ENCODE measurements around the gene ADARB2.

The ADARB2 gene

DNA sequence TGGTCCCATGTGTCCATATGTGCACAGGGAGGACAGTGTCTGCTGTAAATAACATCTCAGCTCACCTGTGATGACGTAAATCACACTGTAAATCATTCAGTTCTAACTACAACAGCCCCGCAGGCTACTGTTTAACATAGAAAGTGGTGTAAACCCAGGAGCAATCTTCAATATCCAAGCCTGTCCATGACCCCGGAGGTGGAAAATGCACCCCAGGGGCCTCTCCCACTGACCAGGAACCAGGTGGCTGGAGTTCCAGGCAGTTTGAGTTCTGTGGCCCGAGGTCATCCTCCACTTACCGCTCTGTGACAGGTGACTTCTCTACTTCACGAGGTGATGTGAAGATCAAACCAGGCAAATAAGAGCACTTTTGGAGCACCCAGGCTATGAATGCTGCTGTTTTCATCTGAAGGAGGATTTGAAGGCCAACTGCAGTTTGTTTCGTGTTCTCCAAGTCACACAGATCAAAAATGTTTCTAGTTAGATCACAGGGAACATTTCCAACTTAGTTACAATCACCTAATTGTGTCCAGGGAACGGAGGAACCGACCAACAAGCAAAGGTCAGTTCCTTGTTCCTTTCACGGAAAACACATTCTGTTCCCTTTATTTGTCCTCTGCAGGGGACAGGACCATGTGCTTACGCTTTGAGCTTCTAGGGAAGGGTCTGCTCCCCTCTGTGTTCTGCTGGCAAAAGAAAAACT, 549.3 kb downstream of the ADARB2 start:
- no peak for DNase-seq (ENCODE audit: low read depth)

DNA sequence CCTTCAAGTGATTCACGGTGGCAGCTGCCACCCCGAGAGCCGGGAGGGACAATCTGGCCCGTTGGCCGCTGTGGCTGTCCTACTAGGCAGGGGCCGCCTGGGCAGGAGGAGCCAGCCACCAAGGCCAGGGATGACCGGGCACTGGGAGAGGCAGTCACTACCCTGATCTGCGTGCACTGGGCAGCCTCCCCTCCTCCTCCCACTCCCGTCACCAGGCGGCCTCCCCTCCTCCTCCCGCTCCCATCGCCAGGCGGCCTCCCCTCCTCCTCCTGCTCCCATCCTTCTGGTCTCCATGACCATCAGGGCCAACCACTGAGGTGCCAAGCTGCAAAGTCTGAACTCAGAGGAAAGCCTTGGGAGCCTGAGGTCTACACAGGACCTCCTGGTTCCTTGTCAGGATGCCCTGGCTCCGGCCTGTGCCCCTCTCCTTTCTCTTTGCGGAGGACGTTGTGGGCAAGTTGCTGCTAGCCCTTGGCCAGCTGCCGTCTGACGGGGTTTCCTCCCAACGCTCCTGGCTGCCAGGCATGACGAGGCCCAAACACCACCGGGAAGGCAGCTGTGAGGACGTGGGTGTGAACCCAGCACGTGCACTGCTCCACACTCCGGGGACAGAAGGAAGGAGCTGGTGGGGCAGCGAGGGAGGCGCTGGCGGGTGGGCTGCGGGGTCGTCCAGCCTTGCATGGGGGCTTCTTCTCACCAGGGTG, 550.0 kb downstream of the ADARB2 start:
- no peak for DNase-seq (ENCODE audit: low read depth)

DNA sequence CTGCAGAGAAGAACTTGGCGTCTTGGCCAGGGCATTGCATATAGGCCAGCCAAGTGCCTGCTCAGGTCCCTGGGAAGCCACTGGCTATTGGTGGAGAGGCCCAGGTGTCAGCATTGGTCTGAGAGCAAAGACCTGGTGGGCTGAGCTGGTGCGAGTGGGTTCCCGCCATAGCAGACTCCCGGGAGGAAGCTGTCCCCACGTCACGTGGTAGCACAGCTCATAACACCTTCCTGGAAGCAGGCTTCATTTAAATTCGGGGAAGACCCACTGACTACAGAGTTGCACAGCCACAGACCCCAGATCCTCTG, 550.7 kb downstream of the ADARB2 start:
- DNase-seq (ENCODE audit: low read depth) = no peak

DNA sequence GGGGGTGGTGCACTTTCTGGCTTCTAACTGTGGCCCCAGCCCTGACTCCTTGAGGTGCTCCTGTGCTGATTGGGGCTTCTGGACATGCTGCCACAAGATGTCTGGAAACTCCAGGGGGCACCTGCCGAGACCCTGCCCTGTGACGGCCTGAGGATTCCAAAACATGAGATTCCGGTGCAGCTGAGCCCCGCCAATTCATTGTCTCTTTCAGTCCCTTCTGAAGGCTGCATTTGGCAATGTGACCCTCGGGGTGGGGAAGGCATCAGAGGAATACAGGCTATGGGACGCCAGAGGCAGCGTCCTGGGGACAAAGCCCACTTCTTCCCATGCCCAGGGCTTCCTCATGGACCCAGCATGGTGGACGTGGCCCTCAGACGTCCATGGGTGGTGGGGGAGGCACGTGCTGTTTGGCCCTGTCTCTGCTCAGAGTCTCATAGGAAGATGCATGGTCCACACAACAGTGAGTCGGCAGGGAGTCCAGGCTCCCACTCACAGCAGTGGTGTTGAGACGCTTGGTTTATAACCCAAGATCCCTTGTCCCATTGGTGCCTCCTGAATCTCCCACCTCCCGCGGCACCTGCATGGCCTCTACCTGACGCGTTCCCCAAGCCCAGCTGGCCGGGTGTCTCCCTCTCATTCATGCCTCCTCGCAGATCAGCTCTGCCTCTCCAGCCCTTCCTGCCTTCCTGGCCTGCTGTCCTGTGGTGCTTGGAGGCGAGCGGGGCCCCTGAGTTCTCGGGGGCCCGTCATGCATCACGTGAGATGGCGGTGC, 551.2 kb downstream of the ADARB2 start:
- DNase-seq (ENCODE audit: low read depth) = no peak

DNA sequence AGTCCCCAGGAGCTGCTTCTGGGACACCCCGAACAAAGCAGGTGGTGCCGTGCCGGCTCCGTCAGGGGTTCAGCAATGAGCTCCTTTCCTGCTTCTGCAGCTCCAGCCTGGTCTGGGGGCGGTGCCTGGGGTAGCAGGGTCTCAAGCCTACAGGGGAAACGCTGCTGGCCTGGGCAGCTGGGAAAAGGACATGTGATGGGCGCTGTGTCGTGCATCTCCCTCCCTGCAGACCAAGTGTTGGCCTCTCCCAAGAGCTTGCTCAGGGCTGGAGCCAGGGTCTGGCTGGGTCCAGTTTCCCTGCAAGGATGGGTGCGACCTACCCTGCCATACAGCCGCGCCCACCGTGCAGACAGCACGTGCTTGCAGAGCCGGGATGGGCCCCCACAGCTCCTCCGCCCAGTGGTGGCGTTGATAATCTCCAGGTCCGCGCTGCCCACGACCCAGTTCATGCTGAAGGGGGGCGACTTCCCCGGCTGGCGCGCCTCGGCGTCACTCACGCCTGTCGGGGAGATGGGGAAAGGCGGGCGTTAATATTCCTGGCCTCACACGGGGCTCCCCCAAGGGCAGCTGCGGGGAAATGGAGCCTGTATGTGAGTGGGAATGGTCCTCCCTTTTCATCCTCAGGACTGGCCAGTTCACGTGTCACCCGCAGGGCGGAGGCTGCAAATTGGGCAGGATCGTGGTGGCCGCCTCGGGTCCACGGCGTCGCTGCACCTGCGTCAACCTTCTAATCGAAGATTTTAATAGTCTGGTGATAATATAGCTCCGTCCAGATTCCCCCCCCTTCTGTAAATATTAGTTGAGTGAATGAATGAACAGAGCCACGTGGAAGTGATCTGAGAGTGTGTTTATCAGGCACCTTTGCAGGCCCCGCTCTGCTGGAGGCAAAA, 552.5 kb downstream of the ADARB2 start:
- no peak for DNase-seq (ENCODE audit: low read depth)

DNA sequence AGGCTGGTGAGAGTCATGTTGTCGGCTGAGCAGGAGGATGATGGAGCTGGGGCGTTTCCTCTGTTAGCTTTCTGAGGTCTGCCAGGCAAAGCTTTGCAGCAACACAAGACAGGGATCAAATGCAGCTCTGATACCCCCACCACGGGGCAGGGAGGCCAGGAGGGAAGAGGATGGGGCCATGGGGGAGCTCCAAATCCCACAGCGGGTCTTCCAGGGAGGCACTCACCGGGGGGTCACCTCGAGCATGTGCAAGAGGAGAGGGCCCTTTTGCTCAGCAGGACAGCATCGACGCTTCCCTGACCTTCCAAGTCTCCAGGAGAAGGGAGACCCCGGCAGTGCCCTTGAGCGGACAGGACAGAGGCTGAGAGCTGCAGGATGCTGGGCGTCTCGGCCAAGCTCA, 553.6 kb downstream of the ADARB2 start:
- no peak for DNase-seq (ENCODE audit: low read depth)

DNA sequence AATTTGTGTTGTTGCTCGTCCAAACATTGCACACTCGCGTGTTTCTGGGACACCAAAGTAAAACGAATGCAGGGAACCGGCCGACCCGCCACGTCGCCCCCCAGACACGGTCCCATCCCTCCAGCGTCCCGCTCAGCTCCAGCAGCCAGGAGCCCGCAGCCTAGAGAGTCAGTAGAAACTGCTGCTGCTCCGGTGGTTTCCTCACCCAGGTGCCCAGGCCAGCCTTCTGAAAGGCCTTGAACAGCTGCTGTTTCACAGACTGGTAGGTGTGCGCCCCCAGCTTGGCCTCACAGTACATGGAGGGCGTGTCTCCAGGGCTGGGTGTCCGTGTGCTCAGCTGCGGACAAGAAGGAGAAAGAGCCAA, 554.3 kb downstream of the ADARB2 start:
- no peak for DNase-seq (ENCODE audit: low read depth)

DNA sequence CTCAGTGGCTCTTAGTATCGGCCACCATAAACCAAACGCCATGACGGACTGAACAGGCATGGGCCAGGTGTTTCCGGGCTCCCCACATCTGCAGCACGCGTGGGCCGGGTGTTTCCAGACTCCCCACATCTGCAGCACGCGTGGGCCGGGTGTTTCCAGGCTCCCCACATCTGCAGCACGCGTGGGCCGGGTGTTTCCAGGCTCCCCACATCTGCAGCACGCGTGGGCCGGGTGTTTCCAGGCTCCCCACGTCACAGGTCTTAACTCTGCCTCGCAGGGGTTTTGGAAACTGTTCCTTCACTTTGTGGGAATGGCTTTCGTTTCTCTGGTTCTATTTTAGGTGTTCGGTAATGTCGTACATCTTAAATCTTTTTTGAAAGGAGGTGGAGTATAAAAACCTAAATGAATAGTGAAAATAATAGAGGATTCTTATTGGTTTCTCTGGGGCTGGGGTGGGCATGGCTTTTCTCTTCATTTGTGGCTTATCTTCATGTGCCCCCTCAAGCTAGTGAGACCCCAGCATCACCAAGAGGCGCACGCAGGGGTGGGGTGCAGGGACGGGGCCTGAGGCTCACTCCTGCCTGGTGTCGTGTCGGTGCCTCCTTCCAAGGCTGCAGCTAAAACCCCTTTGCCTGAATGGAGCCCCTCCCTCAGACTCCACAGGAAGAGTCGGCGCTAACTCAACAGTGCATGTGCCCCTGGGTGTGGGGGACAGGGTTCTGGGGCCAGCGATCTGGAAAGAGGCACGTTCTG, 554.9 kb downstream of the ADARB2 start:
- no peak for DNase-seq (ENCODE audit: low read depth)

DNA sequence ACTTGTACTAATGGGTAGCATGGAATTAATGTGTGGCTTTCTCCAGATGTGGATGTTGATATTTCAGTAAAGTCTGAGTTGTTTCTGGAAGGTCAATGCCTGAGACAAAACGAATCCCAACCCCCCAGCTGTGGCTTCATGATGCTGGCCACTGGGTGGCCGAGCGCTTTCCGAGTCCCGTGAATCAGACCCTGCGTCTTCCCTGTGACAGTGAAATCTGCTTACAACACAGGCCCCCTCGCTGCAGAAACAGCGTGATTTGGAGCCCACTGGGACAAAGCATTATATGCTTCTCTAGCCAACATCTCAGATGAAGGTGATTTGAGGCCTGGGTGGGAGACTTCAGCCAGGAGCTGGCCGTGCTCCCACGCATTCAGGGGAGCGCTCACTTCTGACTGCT, 556.5 kb downstream of the ADARB2 start:
- no peak for DNase-seq (ENCODE audit: low read depth)

DNA sequence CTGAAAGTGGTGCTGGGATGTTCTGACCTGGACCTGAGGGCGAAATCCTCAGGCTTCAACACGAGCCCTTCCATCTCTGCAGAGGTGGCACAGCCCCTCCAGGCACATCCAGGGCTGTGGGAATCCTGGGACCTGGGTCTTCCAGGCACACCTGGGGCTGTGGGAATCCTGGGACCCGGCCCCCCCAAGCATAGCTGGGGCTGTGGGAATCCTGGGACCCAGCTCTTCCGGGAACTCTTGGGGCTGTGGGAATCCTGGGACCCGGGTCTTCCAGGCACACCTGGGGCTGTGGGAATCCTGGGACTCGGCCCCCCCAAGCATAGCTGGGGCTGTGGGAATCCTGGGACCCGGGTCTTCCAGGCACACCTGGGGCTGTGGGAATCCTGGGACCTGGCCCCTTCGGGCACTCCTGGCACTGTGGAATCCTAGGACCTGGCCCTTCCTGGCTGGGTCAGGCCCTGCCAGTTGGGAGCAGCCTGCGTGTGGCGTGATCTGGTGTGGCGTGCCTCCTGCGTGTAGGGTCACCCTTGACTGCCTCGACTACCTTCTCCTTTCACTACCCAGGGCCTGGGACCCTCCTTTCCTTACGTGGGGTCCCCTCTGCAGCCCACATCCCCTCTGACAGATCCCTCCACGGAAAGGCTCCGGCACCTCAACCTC, 557.1 kb downstream of the ADARB2 start:
- DNase-seq (ENCODE audit: low read depth) = no peak

DNA sequence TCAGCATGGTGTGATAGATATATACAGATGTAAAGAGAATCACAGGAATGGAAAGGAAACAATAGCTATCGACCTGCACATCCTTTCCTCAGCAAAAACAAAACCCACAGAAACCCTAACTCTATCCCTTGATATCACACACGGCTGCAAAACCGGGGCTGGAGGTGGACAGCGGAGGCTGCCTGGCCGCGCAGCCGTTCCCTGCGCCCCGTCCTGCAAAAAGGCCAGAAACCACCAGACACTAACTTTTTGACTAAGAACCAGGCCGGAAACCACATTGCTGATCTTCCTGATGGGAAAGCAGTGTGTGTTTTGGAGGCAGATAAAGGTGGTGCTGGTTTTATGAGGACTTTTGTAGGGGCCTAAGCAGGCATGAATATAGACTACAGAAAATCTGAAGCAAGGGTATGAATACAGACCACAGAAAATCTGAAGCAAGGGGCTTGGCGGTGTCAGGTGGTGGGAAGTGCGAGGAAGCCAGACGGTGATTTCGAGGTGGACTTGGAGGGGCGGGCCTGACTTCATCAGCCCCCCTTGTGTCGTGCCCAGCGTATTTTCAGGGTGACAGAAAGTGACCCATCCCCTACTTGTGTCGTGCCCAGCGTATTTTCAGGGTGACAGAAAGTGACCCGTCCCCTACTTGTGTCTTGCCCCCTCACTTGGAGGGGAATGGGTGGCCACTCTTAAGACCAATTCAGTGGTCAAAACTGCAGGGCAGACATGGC, 557.8 kb downstream of the ADARB2 start:
- no peak for DNase-seq (ENCODE audit: low read depth)

DNA sequence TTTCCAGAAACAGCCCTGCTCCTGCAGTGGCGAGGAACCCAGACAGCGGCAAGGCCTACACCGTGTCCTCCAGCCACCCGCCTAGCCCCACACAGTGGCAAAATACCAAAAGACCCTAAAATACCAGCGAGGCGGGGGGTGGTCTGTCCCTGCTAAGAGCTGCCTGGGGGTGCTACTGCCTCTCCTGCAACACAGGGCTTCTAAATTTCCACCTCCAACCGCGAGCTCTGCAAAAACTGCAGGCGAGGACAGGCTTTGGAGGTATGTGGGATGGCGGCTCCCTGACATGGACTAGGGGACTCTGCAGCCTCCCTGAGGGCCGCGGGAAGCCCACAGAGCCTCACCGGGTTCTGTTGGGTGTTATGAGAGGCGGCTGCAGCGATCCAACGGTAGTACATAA, 558.8 kb downstream of the ADARB2 start:
- DNase-seq (ENCODE audit: low read depth) = no peak

DNA sequence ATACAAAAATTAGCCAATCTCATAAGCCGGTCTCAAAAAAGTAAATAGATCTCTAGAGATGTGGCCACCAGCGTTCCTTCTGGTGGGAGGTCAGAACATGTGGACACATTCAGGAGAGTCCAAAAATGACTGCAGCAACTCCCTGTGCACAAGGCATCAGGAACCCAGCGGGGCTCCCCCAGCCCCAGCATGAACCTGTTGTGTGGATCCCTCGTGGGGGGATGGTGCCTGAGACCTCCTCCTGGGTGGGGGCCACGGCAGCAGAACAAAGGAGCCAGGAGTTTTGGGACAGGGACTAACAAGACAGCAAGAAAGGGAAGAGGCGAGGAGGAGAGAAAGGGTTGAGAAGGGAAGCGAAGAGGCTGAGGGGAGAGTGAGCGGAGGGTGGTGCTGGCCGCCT, 559.4 kb downstream of the ADARB2 start:
- no peak for DNase-seq (ENCODE audit: low read depth)

DNA sequence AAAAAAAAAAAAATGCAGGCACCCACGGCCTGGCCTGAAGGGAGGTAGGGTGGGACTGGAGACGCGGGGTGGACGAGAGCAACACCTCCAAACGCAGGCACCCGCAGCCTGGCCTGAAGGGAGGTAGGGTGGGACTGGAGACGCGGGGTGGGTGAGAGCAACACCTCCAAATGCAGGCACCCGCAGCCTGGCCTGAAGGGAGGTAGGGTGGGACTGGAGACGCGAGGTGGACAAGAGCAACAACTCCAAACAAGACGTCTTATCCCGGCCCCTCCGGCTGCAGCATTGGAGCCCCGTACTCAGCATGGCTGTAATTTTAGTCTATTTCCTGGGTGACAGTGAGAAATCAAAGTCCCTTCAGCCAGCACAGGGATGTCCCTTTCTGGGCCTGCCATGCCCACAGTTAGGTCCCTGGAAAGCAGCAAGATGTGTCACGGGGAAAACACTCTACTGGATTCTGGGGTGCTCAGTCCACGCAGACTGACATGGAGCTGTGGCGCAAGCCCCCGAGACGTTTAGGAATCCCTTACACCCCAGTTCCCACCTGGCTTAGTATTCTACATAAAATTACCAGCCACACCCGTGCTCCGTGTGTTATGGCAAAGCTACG, 561.3 kb downstream of the ADARB2 start:
- no peak for DNase-seq (ENCODE audit: low read depth)

DNA sequence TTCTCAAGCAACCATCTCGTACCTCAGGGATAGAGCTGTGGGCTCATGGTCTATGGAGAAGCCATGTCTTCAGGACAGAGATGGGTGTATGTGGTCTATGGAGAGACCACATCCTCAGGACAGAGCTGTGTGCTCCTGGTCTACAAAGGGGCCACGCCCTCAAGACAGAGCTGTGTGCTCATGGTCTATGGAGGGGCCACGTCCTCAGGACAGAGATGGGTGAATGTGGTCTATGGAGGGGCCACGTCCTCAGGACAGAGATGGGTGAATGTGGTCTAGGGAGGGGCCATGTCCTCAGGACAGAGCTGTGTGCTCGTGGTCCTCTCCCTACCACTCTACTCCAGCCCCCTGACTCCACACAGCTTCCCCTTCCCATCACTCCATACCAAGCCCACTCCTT, 563.3 kb downstream of the ADARB2 start:
- no peak for DNase-seq (ENCODE audit: low read depth)

DNA sequence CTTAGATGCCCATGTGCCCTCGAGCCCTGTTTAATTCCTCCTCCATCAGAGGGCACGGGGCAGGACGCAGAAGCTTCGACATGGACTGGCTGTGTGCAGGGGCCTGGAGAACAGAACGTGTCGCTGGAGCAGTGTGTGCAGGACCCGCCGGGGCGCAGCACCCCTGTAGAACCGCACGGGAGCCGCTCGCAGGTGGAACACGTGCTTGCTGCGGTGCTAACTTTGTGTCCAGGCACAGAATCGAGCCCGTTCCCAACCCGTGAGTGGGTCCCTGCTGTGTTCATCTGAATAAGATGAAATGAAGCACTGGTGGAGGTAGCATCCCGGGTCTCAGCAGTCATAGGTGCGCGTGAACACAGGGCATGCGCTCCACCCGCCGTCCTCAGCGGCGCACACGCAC, 564.2 kb downstream of the ADARB2 start:
- no peak for DNase-seq (ENCODE audit: low read depth)

DNA sequence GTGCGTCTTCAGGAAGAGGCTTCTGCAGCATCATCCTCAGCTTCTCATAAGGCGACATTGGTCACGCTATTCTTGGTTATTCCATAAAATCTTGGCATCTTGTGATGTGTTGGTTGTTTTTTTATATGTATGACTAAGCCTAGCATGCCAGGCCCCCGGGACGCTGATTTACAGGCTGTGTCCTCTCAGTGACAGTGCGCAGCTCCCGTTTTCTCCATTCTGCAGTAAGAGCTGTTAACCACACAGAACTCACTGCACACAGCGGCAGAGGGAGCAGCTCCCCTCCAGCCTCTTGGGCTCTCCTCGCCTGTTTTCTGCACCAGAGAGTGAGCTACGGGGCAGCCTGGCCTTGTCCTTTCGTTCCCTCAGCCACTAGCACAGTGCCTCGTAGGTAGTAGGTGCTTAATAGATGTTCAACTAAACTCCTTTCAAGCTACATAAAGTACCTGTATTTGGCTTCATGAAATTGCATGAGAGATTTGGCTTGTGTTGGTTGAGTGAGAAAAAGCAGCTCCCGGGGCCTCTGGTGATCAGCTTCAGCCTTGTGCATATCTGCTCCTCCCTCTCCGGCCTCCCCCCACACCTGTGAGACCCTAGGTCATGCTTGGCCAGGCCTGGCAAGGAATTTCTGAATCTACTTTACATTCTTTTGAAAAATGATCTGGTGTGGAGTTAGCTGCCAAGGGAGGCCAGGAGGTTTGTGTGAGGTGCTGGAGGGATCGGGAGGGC, 564.9 kb downstream of the ADARB2 start:
- no peak for DNase-seq (ENCODE audit: low read depth)

DNA sequence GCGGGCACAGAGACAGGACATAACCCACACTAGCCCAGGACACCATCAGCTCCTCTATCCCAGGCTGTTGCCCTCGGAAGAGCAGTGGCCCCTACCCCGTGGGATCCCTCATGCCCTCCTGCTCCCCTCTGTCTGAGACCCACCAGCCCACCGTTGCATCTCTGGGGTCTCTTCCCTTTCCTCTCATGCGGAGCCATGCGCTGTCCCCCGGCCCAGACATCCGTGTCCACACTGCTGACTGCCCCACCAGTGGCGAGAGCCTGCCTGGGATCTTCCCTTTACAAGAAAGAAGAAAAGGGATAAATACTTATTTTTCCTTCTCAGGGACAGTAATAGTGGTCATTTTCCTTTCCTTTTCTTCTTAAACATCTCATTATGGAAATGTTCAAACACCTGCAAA, 565.7 kb downstream of the ADARB2 start:
- no peak for DNase-seq (ENCODE audit: low read depth)

DNA sequence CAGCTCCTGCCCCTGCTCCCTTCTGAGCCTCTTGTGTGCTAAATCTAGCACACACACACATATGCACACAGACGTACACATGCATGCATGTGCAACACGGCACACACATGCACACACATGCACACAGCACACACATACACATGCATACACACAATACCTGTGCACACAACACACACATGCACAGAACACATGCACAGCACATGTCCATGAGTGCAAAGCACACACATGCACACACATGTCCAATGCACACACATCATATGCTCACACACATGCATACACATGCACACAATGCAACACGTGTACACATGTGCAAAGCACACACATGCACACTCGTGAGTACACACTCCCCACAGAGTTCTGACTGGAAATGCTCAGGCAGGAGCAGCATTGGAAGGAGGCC, 566.1 kb downstream of the ADARB2 start:
- no peak for DNase-seq (ENCODE audit: low read depth)

DNA sequence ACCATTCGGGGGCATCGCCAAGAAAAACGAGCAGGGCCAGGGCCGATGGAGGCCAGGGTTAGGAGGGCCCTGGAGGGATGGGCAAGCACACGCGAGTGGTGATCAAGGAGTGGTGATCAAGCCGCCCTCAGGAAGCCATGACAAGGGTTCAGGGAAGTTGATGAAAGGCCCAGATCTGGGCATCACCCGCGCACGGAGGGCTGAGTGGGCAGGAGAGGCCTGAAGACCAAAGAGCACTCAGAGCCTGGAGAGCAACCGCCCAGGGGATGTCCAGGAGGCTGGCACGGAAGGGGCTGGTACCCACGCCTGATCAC, 566.5 kb downstream of the ADARB2 start:
- no peak for DNase-seq (ENCODE audit: low read depth)
